ENCODE measurements around the gene KLK1. TPM values are rescaled to one million over a fixed set of nuclear protein-coding genes. Genes with fewer than 3 reads are reported as not detected.
"Not testable (repeated sequence)": the region's sequence is repeated elsewhere in the genome, so short reads cannot be mapped to it uniquely, and the experiment has no call there.

The KLK1 gene
- total RNA-seq, 2 experiments from 2014 or later, result 0.60 to 1.1 TPM

DNA sequence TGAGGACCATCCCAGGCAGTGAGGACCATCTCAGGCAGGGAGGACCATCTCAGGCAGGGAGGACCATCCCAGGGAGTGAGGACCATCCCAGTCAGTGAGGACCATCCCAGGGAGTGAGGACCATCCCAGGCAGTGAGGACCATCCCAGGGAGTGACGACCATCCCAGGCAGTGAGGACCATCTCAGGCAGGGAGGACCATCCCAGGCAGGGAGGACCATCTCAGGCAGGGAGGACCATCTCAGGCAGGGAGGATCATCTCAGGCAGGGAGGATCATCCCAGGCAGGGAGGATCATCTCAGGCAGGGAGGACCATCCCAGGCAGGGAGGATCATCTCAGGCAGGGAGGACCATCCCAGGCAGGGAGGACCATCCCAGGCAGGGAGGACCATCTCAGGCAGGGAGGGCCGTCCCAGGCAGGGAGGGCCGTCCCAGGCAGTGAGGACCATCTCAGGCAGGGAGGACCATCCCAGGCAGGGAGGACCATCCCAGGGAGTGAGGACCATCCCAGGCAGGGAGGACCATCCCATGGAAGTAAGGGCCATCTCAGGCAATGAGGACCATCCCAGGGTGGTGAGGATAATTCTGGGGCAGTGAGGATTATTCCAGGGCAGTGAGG, 11.9 kb downstream of the KLK1 start:
- H3K4me3 Mint-ChIP-seq, DNase-seq, H3K4me1 Mint-ChIP-seq, H3K27ac Mint-ChIP-seq, H3K36me3 Mint-ChIP-seq, H3K9me3 Mint-ChIP-seq: not testable (repeated sequence)
- peaks cover 31% of the 10 kb centered on the region for H3K27me3 Mint-ChIP-seq

GRCh38 chr19:50808856-50809255, 14.7 kb downstream of the KLK1 start:
- Mint-ChIP-seq H3K4me1 (peaks cover 10% of the 10 kb centered on the region), H3K27me3 (peaks cover 8% of the 10 kb centered on the region), H3K4me3 (no peak overlapping the region), H3K36me3 (peaks cover 8% of the 10 kb centered on the region), H3K27ac (no peak overlapping the region), H3K9me3 (no peaks in the 10 kb centered on the region)
- no peak for DNase-seq

DNA sequence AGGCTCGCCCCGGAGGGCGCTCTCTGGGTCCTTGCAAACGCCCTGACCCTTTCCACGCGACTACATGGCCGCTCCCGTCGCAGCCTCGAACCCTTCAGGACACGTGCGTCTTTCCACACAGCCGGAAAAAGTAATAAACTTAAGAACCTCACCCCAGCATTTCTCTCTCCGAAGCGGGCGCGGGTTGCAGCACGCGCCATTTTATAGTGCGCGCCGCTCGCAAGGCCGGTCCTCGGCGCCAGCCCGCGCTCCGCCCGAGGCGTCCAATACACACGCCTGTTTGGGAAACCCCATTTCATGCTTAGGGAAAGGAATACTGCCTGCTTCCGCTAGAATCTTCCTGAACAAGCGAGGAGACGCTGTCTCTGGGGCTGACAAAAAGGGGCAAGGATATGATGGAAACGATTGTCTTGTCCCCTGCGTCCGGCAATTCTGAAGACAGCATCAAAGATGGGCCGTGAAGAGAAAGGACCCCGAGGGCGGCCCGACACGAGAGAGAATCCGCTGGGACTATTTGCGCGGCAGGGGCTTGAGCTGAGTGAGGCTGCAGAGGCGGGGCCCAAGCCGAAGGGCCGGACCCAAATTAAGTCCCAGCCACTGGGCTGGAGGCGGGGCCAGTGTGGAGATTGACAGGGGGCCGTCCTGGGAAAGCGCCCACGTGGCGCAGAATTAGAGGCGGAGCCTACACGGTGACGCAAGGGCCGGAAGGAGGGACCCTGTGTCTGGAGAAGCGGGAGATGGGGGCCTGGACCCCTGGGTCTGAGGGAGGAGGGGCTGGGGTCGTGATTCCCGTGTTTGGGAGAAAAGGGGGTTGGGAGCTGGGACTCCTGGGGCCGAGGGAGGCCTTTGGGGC, 18.9 kb downstream of the KLK1 start:
- Mint-ChIP-seq H3K9me3 (no peaks in the 10 kb centered on the region), H3K27me3 (peaks cover 3% of the 10 kb centered on the region), H3K4me3 (peak overlapping the region; percentile 92), H3K4me1 (peaks cover 36% of the 10 kb centered on the region), H3K36me3 (peaks cover 48% of the 10 kb centered on the region), H3K27ac (peak overlapping the region; percentile 98)
- peak; percentile 99 for DNase-seq

DNA sequence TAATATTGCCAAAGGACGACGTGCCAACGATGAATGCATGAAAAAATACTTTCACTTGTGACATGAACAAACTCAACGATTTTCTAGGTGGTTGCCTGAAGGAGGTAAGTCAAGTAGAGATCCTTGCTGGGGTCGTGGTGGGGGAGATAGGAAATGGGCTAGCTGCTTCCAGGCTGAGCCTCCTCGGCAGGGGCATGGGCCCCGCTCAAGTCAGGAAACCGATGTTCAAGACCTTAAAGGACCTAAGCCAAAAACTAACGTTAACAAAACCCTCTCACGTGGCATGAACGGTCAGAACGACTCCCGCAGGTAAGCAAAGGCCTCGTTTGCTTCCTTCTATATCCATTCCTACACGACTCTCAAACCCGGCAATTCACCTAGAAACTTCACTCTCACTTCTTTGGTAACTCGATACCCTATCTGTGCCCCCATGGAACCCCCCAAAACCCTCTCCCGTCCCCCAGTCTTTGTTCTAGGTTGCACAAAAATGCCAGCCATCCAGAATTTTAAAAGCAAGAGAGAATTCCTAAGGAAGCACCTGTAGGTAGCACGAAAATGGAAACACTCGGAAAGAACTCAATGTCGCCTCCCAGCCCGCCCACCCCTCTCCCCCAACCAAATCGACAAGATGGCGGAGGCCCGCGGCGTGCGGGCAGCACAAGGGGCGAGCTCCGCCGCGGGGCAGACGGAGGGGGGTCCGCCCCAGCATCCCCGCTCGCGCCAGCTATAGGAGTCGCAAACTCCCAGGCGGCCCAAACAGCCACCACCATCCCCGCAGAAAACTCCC, 19.8 kb downstream of the KLK1 start:
- H3K36me3 Mint-ChIP-seq, result peaks cover 51% of the 10 kb centered on the region

DNA sequence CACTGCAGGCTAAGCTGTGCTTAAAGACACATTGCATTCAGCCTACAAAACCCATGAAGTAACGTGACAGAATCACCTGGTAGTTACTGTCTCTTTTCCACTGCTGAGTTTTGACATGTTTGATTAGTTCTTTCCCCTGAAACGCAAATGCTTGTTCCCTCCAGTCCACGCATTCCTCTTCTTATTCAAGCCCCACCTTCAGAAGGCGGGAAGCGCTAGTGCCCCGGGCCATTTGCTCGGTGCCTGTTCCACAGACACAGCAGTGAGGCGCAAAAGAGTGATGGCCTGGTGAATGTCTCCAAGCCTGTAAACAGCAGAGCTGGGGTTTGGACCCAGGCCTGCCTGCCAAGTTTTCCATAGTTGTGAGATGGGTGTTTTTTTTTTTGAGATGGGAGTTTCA, 22.5 kb downstream of the KLK1 start:
- DNase-seq, result no peak
- H3K4me3 Mint-ChIP-seq, result peak overlapping the region; percentile 92
- H3K27ac Mint-ChIP-seq, result peak overlapping the region; percentile 62
- peaks cover 3% of the 10 kb centered on the region for H3K27me3 Mint-ChIP-seq
- peaks cover 57% of the 10 kb centered on the region for H3K36me3 Mint-ChIP-seq
- peaks cover 35% of the 10 kb centered on the region for H3K4me1 Mint-ChIP-seq
- no peaks in the 10 kb centered on the region for H3K9me3 Mint-ChIP-seq

More for the DNA sequence above, 19.8 kb downstream of the KLK1 start:
- peak; percentile 52 for DNase-seq
- H3K27ac Mint-ChIP-seq, result peak overlapping the region; percentile 98
- H3K4me1 Mint-ChIP-seq, result peaks cover 36% of the 10 kb centered on the region
- peaks cover 3% of the 10 kb centered on the region for H3K27me3 Mint-ChIP-seq
- peak overlapping the region; percentile 92 for H3K4me3 Mint-ChIP-seq
- no peaks in the 10 kb centered on the region for H3K9me3 Mint-ChIP-seq

- DNase-seq, result no peak
- Mint-ChIP-seq H3K27ac (no peak overlapping the region), H3K27me3 (peaks cover 7% of the 10 kb centered on the region), H3K36me3 (peaks cover 58% of the 10 kb centered on the region), H3K4me1 (peaks cover 30% of the 10 kb centered on the region), H3K4me3 (no peak overlapping the region), H3K9me3 (no peaks in the 10 kb centered on the region)
Observed at GRCh38 chr19:50799547-50799851, 24.1 kb downstream of the KLK1 start.

GRCh38 chr19:50798659-50799546, 24.7 kb downstream of the KLK1 start:
- peaks cover 54% of the 10 kb centered on the region for H3K36me3 Mint-ChIP-seq
- no peak overlapping the region for H3K4me3 Mint-ChIP-seq
- H3K4me1 Mint-ChIP-seq, result peaks cover 34% of the 10 kb centered on the region
- no peak overlapping the region for H3K27ac Mint-ChIP-seq
- no peaks in the 10 kb centered on the region for H3K9me3 Mint-ChIP-seq
- H3K27me3 Mint-ChIP-seq, result peaks cover 4% of the 10 kb centered on the region
- no peak for DNase-seq

- peaks cover 4% of the 10 kb centered on the region for H3K27me3 Mint-ChIP-seq
- peaks cover 30% of the 10 kb centered on the region for H3K4me1 Mint-ChIP-seq
- no peak for DNase-seq
- H3K36me3 Mint-ChIP-seq, result peaks cover 46% of the 10 kb centered on the region
- peak overlapping the region; percentile 29 for H3K27ac Mint-ChIP-seq
- H3K9me3 Mint-ChIP-seq, result no peaks in the 10 kb centered on the region
- no peak overlapping the region for H3K4me3 Mint-ChIP-seq
Observed at GRCh38 chr19:50797781-50798658, 25.6 kb downstream of the KLK1 start.

GRCh38 chr19:50797429-50797780, 26.2 kb downstream of the KLK1 start:
- Mint-ChIP-seq H3K9me3 (no peaks in the 10 kb centered on the region), H3K27me3 (peaks cover 4% of the 10 kb centered on the region), H3K4me1 (peaks cover 24% of the 10 kb centered on the region), H3K36me3 (peaks cover 39% of the 10 kb centered on the region), H3K27ac (peak overlapping the region; percentile 42), H3K4me3 (no peak overlapping the region)
- DNase-seq, result no peak

- peaks cover 20% of the 10 kb centered on the region for H3K4me1 Mint-ChIP-seq
- no peak for DNase-seq
- peaks cover 4% of the 10 kb centered on the region for H3K27me3 Mint-ChIP-seq
- no peak overlapping the region for H3K4me3 Mint-ChIP-seq
- no peaks in the 10 kb centered on the region for H3K9me3 Mint-ChIP-seq
- H3K27ac Mint-ChIP-seq, result peak overlapping the region; percentile 10
- peaks cover 34% of the 10 kb centered on the region for H3K36me3 Mint-ChIP-seq
Observed at GRCh38 chr19:50796634-50797428, 26.8 kb downstream of the KLK1 start.

DNA sequence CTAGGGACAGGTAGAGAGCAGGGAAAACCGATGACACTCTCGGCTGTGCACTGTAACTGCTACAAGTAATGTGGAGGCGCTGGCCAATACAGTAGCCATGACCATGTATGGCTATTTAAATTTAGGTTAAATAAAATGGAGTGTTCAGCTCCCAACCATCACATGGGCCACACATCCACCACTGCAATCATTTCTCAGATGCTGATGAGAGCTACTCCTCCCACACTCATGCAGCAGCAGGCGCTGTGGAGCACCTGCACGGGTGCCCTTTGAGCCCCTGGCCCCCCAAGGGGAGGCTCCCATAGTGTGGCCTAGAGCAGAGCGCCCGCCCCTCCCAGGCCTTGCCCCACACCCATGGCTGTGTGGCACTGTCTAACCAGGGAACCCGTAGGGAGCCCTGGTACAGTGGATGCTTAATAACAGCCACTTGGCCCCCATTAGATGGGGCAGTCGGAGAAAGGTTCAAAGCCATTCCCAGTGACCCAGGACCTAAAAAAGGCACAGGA, 27.4 kb downstream of the KLK1 start:
- H3K9me3 Mint-ChIP-seq, result no peaks in the 10 kb centered on the region
- peaks cover 17% of the 10 kb centered on the region for H3K4me1 Mint-ChIP-seq
- DNase-seq, result no peak
- H3K27me3 Mint-ChIP-seq, result peaks cover 4% of the 10 kb centered on the region
- H3K4me3 Mint-ChIP-seq, result peak overlapping the region; percentile 7
- H3K36me3 Mint-ChIP-seq, result peaks cover 27% of the 10 kb centered on the region
- H3K27ac Mint-ChIP-seq, result peak overlapping the region; percentile 63

DNA sequence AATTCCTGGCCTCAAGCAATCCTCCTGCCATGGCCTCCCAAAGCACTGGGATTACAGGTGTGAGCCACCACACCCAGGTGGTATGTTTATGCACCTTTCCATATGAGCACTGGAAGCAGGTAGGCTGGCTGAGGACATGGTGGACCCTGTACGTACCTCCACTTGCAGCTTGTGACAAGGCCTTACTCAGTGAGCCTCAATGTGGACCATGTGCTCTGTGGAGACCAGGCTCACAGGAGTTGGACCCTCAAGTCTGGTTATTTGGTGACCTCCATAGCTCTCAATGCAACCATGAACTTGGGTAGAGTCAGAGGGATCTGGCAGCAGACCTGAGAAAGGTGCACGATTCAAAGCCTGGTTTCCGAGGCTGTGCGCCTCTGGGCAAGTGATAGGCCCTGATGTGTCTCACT, 27.9 kb downstream of the KLK1 start:
- peaks cover 13% of the 10 kb centered on the region for H3K4me1 Mint-ChIP-seq
- no peaks in the 10 kb centered on the region for H3K9me3 Mint-ChIP-seq
- H3K36me3 Mint-ChIP-seq, result peaks cover 22% of the 10 kb centered on the region
- H3K27ac Mint-ChIP-seq, result peak overlapping the region; percentile 63
- H3K27me3 Mint-ChIP-seq, result peaks cover 4% of the 10 kb centered on the region
- no peak for DNase-seq
- peak overlapping the region; percentile 7 for H3K4me3 Mint-ChIP-seq

All from activated naive CD8-positive, alpha-beta T cell treated with anti-CD3 and anti-CD28 coated beads for 36 hours (primary cell).